Liver (tissue), 9 donors: ENCODE measurements around the gene PSMD11. TPM values are rescaled to one million over a fixed set of nuclear protein-coding genes. Genes with fewer than 3 reads are reported as not detected.

Experiments used
- DNase-seq: peaks from one replicate; pipeline ENCODE4 v3.0.0-alpha.2; 2017; ENCODE audit warnings: low spot score
- H3K27ac ChIP-seq, 2 donors: one replicate each; pipeline ENCODE4 v1.7.0; 2013; ENCODE audit warnings: inconsistent platforms in 2 of 2, low read length in 2 of 2, control low read depth in 1 of 2, low read depth in 1 of 2, mild to moderate bottlenecking in 1 of 2
- H3K27me3 ChIP-seq, 4 donors: one replicate each; pipeline versions ENCODE4 v1.6.1 to v1.7.0; 2013; ENCODE audit warnings: low read length in 3 of 4, inconsistent platforms in 1 of 4, mild to moderate bottlenecking in 1 of 4, moderate library complexity in 1 of 4; ENCODE audit not compliant: control insufficient read depth in 4 of 4, insufficient read depth in 4 of 4
- H3K36me3 ChIP-seq, 4 donors: one replicate each; pipeline versions ENCODE4 v1.6.1 to v1.7.0; 2013; ENCODE audit warnings: low read length in 3 of 4, mild to moderate bottlenecking in 3 of 4, low read depth in 1 of 4, moderate library complexity in 1 of 4; ENCODE audit not compliant: control insufficient read depth in 4 of 4, insufficient read depth in 3 of 4
- H3K4me1 ChIP-seq, 4 donors: one replicate each; pipeline versions ENCODE4 v1.6.1 to v1.7.0; 2013; ENCODE audit warnings: low read length in 3 of 4, mild to moderate bottlenecking in 3 of 4, moderate library complexity in 1 of 4; ENCODE audit not compliant: control insufficient read depth in 4 of 4, insufficient read depth in 4 of 4
- H3K4me3 ChIP-seq, 3 donors: one replicate each; pipeline versions ENCODE4 v1.6.1 to v1.7.0; 2013; ENCODE audit warnings: low read length in 3 of 3, control low read depth in 1 of 3, low read depth in 1 of 3, mild to moderate bottlenecking in 1 of 3
- H3K9ac ChIP-seq, 2 donors: one replicate each; pipeline ENCODE4 v1.7.0; 2013; ENCODE audit warnings: low read length in 2 of 2, mild to moderate bottlenecking in 2 of 2, moderate library complexity in 2 of 2, control low read depth in 1 of 2, low read depth in 1 of 2
- H3K9me3 ChIP-seq, 4 donors: one replicate each; pipeline versions ENCODE4 v1.6.1 to v1.7.0; 2013; ENCODE audit warnings: low read length in 3 of 4; ENCODE audit not compliant: control insufficient read depth in 4 of 4
- CTCF ChIP-seq: fragments of 150-350 bp; IDR thresholded peaks from 2 replicates; pipeline ENCODE4 v1.5.1; 2017; ENCODE audit warnings: improper control_type of control experiment, low read depth, low read length; ENCODE audit not compliant: missing input control
- EGR1 ChIP-seq, 2 donors: IDR thresholded peaks; 2 replicates each; pipeline ENCODE4 v1.6.1; 2016 to 2018; ENCODE audit warnings: antibody characterized with exemption in 2 of 2, low read depth in 2 of 2
- FOXA1 ChIP-seq: IDR thresholded peaks from 2 replicates; pipeline ENCODE4 v1.6.1; 2016; ENCODE audit warnings: antibody characterized with exemption
- FOXA2 ChIP-seq: IDR thresholded peaks from 2 replicates; pipeline ENCODE4 v1.6.1; 2016; ENCODE audit warnings: antibody characterized with exemption
- GABPA ChIP-seq, 2 donors: IDR thresholded peaks in 1 of 2; conservative IDR thresholded peaks in 1 of 2; 2 replicates each; pipeline ENCODE4 v1.6.1; 2016; ENCODE audit warnings: antibody characterized with exemption in 2 of 2, mild to moderate bottlenecking in 1 of 2, moderate library complexity in 1 of 2
- HNF4A ChIP-seq, 2 donors: conservative IDR thresholded peaks; 2 replicates each; pipeline ENCODE4 v1.6.1; 2016; ENCODE audit warnings: antibody characterized with exemption in 2 of 2, mild to moderate bottlenecking in 2 of 2
- HNF4G ChIP-seq: IDR thresholded peaks from 2 replicates; pipeline ENCODE4 v1.6.1; 2016; ENCODE audit warnings: antibody characterized with exemption
- JUND ChIP-seq, 2 donors: IDR thresholded peaks; 2 replicates each; pipeline ENCODE4 v1.6.1; 2016; ENCODE audit warnings: antibody characterized with exemption in 2 of 2
- NR2F2 ChIP-seq: IDR thresholded peaks from 2 replicates; pipeline ENCODE4 v1.6.1; 2016; ENCODE audit warnings: antibody characterized with exemption
- RAD21 ChIP-seq, 2 donors: IDR thresholded peaks; 2 replicates each; pipeline ENCODE4 v1.6.1; 2016; ENCODE audit warnings: antibody characterized with exemption in 2 of 2, mild to moderate bottlenecking in 2 of 2
- RXRA ChIP-seq, 2 donors: IDR thresholded peaks; 2 replicates each; pipeline ENCODE4 v1.6.1; 2017 to 2018; ENCODE audit warnings: antibody characterized with exemption in 2 of 2, mild to moderate bottlenecking in 1 of 2
- SP1 ChIP-seq: IDR thresholded peaks from 2 replicates; pipeline ENCODE4 v1.6.1; 2018; ENCODE audit warnings: antibody characterized with exemption, mild to moderate bottlenecking
- TAF1 ChIP-seq: conservative IDR thresholded peaks from 2 replicates; pipeline ENCODE4 v1.6.1; 2016; ENCODE audit warnings: antibody characterized with exemption, mild to moderate bottlenecking
- YY1 ChIP-seq: IDR thresholded peaks from 2 replicates; pipeline ENCODE4 v1.6.1; 2016; ENCODE audit warnings: antibody characterized with exemption, mild to moderate bottlenecking
- ZBTB33 ChIP-seq: IDR thresholded peaks from 2 replicates; pipeline ENCODE4 v1.6.1; 2016; ENCODE audit warnings: antibody characterized with exemption
- WGBS: extraction: QIAGEN DNeasy Blood & Tissue Kit; methylation state at CpG from one replicate; pipeline ENCODE4 v1.1.7; 2013; 5-methylcytosine and 5-hydroxymethylcytosine counted together
- polyA plus RNA-seq, 2 donors: library from polyadenylated mRNA; stranded (reverse) in 1 of 2; unstranded in 1 of 2; fragments of 200-250 nt in 1 of 2; fragments of >200 nt in 1 of 2; fragmentation: Nextera tagmentation in 1 of 2; extraction: Ambion mirVana in 1 of 2; gene quantifications; one replicate each; pipeline versions ENCODE4 v1.2.1 to v1.2.3, GENCODE V29; 2013 to 2015
- total RNA-seq, 2 donors: library from RNA; depleted of rRNA; stranded (reverse); fragments of >200 nt; gene quantifications; one replicate each; pipeline ENCODE4 v1.2.3, GENCODE V29; 2014
- TF ChIP-seq, protein P1 (sequence below): IDR thresholded peaks from 2 replicates; pipeline ENCODE4 v1.6.1; 2016; ENCODE audit warnings: antibody characterized with exemption, mild to moderate bottlenecking
- TF ChIP-seq, protein P2 (sequence below): IDR thresholded peaks from 2 replicates; pipeline ENCODE4 v1.6.1; 2016; ENCODE audit warnings: antibody characterized with exemption
- TF ChIP-seq, protein P3 (sequence below): IDR thresholded peaks from 2 replicates; pipeline ENCODE4 v1.6.1; 2016; ENCODE audit warnings: antibody characterized with exemption
- donor health status: healthy.
- donor health status: healthy.
- donor health status: healthy.
- donor health status: healthy.
- donor health status: healthy.

PSMD11 gene
- total and polyA plus RNA-seq, 4 donors: 42.1 to 97.4 (median 68.2) TPM

GRCh38 chr17:32467949-32468348, 23.6 kb downstream of the PSMD11 start:
- Histone ChIP-seq H3K36me3 (peaks cover 15 to 66% (median 54%) of the 10 kb centered on the region in 4 donors), H3K9ac (no peak overlapping the region), H3K9me3 (no peaks in the 10 kb centered on the region), H3K27ac (no peak overlapping the region), H3K4me1 (no peaks in the 10 kb centered on the region), H3K27me3 (no peaks in the 10 kb centered on the region), H3K4me3 (no peak overlapping the region)
- DNase-seq: no peak
- 98% methylated on average over 7 of the region's 7 CpGs for WGBS
- no peak for TF ChIP-seq RXRA (IDR thresholded peaks at IDR 0.05)

DNA sequence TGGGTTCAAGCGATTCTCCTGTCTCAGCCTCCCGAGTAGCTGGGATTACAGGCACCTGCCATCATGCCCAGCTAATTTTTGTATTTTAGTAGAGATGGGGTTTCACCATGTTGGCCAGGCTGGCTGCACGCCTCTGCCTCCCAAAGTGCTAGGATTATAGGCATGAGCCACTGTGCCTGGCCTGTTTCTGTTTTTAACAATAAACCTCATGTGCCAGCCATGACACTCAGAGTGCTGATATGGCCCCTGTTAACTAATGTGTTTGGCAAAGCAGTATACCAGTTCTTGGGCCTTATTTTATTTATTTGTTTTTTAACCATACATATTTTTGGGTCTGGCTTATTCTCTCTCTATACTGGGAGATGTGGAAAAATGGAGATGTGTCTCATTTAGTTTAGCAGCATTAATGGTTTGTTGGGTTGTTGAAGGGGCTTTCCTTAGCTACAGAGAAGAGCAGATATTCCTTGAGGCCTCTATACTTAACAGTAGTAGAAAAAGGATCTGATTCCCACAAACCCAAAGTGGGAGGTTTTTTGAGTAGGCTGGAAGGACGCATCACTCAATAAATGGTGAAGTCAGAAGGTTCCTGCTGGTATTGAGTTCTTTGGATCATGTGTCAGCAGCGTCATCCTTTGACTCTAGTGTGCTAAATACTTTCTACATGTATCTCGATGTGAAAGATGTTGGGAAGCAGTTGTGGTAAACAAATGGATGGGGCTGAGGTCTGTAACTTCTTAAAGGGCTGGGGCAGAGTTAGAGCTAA, 26.3 kb downstream of the PSMD11 start:
- TF ChIP-seq RXRA (IDR thresholded peaks at IDR 0.05): no peak
- TF ChIP-seq GABPA (IDR thresholded peaks at IDR 0.05 in 1 of 2, conservative IDR thresholded peaks at IDR 0.05 in 1 of 2): no peak
- TF ChIP-seq SP1: no peak
- TF ChIP-seq, protein P1, sequence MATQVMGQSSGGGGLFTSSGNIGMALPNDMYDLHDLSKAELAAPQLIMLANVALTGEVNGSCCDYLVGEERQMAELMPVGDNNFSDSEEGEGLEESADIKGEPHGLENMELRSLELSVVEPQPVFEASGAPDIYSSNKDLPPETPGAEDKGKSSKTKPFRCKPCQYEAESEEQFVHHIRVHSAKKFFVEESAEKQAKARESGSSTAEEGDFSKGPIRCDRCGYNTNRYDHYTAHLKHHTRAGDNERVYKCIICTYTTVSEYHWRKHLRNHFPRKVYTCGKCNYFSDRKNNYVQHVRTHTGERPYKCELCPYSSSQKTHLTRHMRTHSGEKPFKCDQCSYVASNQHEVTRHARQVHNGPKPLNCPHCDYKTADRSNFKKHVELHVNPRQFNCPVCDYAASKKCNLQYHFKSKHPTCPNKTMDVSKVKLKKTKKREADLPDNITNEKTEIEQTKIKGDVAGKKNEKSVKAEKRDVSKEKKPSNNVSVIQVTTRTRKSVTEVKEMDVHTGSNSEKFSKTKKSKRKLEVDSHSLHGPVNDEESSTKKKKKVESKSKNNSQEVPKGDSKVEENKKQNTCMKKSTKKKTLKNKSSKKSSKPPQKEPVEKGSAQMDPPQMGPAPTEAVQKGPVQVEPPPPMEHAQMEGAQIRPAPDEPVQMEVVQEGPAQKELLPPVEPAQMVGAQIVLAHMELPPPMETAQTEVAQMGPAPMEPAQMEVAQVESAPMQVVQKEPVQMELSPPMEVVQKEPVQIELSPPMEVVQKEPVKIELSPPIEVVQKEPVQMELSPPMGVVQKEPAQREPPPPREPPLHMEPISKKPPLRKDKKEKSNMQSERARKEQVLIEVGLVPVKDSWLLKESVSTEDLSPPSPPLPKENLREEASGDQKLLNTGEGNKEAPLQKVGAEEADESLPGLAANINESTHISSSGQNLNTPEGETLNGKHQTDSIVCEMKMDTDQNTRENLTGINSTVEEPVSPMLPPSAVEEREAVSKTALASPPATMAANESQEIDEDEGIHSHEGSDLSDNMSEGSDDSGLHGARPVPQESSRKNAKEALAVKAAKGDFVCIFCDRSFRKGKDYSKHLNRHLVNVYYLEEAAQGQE: no peak
- TF ChIP-seq, protein P2, sequence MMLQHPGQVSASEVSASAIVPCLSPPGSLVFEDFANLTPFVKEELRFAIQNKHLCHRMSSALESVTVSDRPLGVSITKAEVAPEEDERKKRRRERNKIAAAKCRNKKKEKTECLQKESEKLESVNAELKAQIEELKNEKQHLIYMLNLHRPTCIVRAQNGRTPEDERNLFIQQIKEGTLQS: no peak
- TF ChIP-seq EGR1 (IDR thresholded peaks at IDR 0.05; ENCODE audit: low read depth in 2 of 2): no peak
- TF ChIP-seq HNF4G: no peak
- TF ChIP-seq, protein P3, sequence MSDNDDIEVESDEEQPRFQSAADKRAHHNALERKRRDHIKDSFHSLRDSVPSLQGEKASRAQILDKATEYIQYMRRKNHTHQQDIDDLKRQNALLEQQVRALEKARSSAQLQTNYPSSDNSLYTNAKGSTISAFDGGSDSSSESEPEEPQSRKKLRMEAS: no peak
- no peak for TF ChIP-seq CTCF
- TF ChIP-seq TAF1: no peak
- no peak for TF ChIP-seq JUND (IDR thresholded peaks at IDR 0.05)
- no peak for TF ChIP-seq NR2F2
- TF ChIP-seq HNF4A (conservative IDR thresholded peaks at IDR 0.05): no peak
- TF ChIP-seq RAD21 (IDR thresholded peaks at IDR 0.05): no peak
- no peak for TF ChIP-seq FOXA1
- TF ChIP-seq FOXA2: no peak
- TF ChIP-seq ZBTB33: no peak
- no peak for TF ChIP-seq YY1
- no peak overlapping the region for H3K9ac ChIP-seq
- no peaks in the 10 kb centered on the region for H3K9me3 ChIP-seq
- no peaks in the 10 kb centered on the region for H3K4me1 ChIP-seq
- no peaks in the 10 kb centered on the region for H3K27me3 ChIP-seq
- WGBS: 97% methylated on average over 6 of the region's 6 CpGs
- H3K4me3 ChIP-seq: no peak overlapping the region
- peaks cover 14 to 71% (median 59%) of the 10 kb centered on the region in 4 donors for H3K36me3 ChIP-seq
- DNase-seq: no peak
- H3K27ac ChIP-seq: no peak overlapping the region
